ENCODE measurements around the gene DPP8. TPM values are rescaled to one million over a fixed set of nuclear protein-coding genes. Genes with fewer than 3 reads are reported as not detected.

The DPP8 gene
- total RNA-seq, 4 donors from 2014 or later: 19.8 to 30.5 (median 21.8) TPM

- peaks cover 0 to 74% (median 3%) of the 10 kb centered on the region in 4 donors for H3K27me3 ChIP-seq
- WGBS, 2 donors: 0% methylated on average over 2 to 5 of the region's 39 CpGs
- TF ChIP-seq CTCF (IDR thresholded peaks at IDR 0.05) (no peak), POLR2A (IDR thresholded peaks at IDR 0.05) (no peak)
Measured at GRCh38 chr15:65421360-65422215, 95.9 kb downstream of the DPP8 start.

GRCh38 chr15:65420975-65421359 is 96.5 kb downstream of the DPP8 start:
- intact Hi-C loops (cut with DNase I): no loop called here

More at GRCh38 chr15:65421360-65422215, 95.9 kb downstream of the DPP8 start:
- Histone ChIP-seq H3K27ac (peak overlapping the region in 3 of 4 donors; percentile 11 to 68 (median 50)), H3K4me3 (peak overlapping the region; percentile 25 to 73 (median 43)), H3K36me3 (no peaks in the 10 kb centered on the region), H3K4me1 (peaks cover 13 to 28% (median 18%) of the 10 kb centered on the region in 3 donors), H3K9me3 (no peaks in the 10 kb centered on the region)
- intact Hi-C loops (cut with DNase I): no loop called here
- DNase-seq: no peak

GRCh38 chr15:65418596-65418995 is 98.9 kb downstream of the DPP8 start:
- H3K36me3 ChIP-seq: no peaks in the 10 kb centered on the region
- H3K9me3 ChIP-seq: no peaks in the 10 kb centered on the region
- intact Hi-C loops (cut with DNase I): no loop called here
- WGBS, 2 donors: 75 to 100% methylated on average over 1 to 2 of the region's 2 CpGs
- peak overlapping the region in 1 of 4 donors; percentile 8 for H3K27ac ChIP-seq
- peaks cover 0 to 83% (median 3%) of the 10 kb centered on the region in 4 donors for H3K27me3 ChIP-seq
- no peak overlapping the region for H3K4me3 ChIP-seq
- no peak for TF ChIP-seq POLR2A (IDR thresholded peaks at IDR 0.05)
- no peak for TF ChIP-seq CTCF (IDR thresholded peaks at IDR 0.05)
- DNase-seq: no peak
- peaks cover 13 to 40% (median 18%) of the 10 kb centered on the region in 3 donors for H3K4me1 ChIP-seq

More at GRCh38 chr15:65420975-65421359, 96.5 kb downstream of the DPP8 start:
- DNase-seq: no peak
- 33 to 37% methylated on average over 2 to 10 of the region's 17 CpGs for WGBS, 2 donors
- peaks cover 13 to 28% (median 18%) of the 10 kb centered on the region in 3 donors for H3K4me1 ChIP-seq
- H3K4me3 ChIP-seq: peak overlapping the region in 3 of 4 donors; percentile 34 to 73 (median 52)
- peak overlapping the region in 3 of 4 donors; percentile 11 to 68 (median 50) for H3K27ac ChIP-seq
- H3K27me3 ChIP-seq: peaks cover 0 to 78% (median 3%) of the 10 kb centered on the region in 4 donors
- no peaks in the 10 kb centered on the region for H3K36me3 ChIP-seq
- TF ChIP-seq CTCF (IDR thresholded peaks at IDR 0.05): no peak
- TF ChIP-seq POLR2A (IDR thresholded peaks at IDR 0.05): no peak
- no peaks in the 10 kb centered on the region for H3K9me3 ChIP-seq

- TF ChIP-seq CTCF (IDR thresholded peaks at IDR 0.05): no peak
- no peak for TF ChIP-seq POLR2A (IDR thresholded peaks at IDR 0.05)
- intact Hi-C loops (cut with DNase I): no loop called here
- WGBS, 2 donors: 42 to 54% methylated on average over 8 of the region's 8 CpGs
- Histone ChIP-seq H3K4me3 (no peak overlapping the region), H3K4me1 (peaks cover 10 to 29% (median 11%) of the 10 kb centered on the region in 3 donors), H3K9me3 (no peaks in the 10 kb centered on the region), H3K27me3 (peaks cover 0 to 67% (median 1%) of the 10 kb centered on the region in 4 donors), H3K27ac (peak overlapping the region in 3 of 4 donors; percentile 34 to 70 (median 39)), H3K36me3 (no peaks in the 10 kb centered on the region)
- no peak for DNase-seq
Measured at GRCh38 chr15:65416845-65417416, 100.6 kb downstream of the DPP8 start.

Data from esophagus squamous epithelium (tissue), 5 donors.